ENCODE data around the gene ANKS3. TPM values are rescaled to one million over a fixed set of nuclear protein-coding genes. Genes with fewer than 3 reads are reported as not detected.

The ANKS3 gene
- total RNA-seq, 1 donor from 2014 or later: 9.9 TPM

DNA sequence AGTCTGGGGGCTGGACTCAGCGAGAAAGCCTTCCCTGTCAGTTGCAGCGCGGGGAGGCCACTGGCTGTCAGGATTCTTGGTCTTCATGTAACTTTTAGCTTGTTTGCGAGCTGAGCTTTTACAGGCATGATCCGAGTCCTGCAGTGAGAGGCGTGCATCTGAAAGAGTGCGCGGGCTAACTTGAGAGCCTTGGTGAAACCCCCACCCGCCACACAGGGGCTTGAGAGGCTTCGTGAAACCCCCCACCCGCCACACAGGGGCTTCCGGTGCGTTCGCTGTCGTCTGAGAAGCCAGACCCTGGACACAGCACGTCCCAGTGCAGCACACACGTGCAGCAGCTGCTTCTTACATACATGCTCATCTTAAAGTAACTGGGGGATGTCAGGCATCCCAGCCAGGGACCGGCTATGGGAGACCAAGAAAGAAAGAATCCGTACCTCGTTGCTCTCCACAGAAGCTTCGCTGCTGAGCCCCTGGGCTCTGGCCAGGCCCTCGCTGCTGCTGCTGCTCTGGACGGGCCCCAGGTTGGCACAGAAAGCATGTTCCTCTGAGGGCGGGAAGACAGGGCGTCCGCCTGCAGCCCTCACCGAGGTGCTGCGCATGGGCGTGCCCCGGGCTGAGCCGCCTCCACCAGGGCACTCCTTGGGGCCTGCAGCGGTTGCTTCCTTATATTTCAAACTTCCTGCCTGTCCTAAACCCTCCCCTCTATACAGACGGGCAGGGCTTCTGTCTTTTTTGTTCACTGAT, 32.9 kb downstream of the ANKS3 start:
- intact Hi-C loops (cut with DNase I): no loop called here
- peak; percentile 76 for DNase-seq (ENCODE audit: low spot score)

DNA sequence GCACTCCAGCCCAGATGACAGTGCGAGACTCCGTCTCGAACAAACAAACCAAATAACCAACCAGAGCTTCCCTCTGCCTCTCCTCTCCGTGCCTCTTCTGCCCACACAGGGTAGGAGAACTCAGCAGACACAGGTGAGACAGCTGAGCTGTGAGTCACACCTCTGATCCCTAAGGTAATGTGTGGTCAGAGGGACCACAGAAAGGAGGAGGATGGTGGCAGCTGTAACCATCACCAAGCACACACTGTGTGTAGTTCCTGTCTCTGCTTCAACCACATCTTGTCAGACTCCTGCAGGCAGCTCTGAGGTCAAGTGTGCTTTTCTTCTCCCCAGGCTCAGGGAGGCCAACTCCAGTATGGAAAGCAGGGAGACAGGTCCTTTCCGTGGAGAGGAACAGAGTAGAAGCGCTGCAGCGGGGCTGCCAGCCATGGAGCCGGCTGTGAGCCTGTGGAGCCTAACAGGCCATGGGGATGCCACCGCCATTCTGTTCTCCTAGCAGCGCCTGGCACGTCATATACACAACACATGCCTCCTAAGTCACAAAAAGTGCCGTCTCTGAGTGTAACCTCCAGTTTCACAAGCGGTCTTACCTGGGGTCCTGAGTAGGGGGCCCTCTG, 33.6 kb downstream of the ANKS3 start:
- peak; percentile 17 for DNase-seq (ENCODE audit: low spot score)

DNA sequence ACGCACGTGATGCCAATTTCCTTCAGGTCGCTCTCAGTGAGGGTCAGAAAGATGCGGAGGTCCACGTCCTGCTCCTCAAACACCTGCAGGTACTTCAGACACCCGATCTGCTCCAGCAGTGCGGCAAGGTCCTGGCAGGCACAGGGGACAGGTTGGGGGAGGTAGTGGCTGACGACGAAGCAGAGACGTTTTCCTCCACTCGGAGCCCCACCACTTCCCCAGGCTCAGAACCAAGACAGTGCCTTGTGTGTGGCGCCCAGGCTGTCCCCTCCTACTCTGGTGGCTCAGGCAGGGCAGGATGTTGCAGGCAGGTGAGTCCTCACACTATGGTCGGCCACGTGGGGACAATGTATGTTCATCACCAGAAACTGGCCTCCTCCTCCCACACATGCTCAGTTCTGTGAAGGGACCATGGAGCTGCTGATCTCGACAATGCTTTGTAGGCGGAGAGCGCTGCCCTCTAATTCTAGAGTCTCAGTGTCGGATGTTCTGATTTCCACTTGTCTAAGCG, 35.0 kb downstream of the ANKS3 start:
- DNase-seq (ENCODE audit: low spot score): peak; percentile 41

More for the DNA sequence above, 33.6 kb downstream of the ANKS3 start:
- intact Hi-C loops (cut with DNase I): no loop called here

DNA sequence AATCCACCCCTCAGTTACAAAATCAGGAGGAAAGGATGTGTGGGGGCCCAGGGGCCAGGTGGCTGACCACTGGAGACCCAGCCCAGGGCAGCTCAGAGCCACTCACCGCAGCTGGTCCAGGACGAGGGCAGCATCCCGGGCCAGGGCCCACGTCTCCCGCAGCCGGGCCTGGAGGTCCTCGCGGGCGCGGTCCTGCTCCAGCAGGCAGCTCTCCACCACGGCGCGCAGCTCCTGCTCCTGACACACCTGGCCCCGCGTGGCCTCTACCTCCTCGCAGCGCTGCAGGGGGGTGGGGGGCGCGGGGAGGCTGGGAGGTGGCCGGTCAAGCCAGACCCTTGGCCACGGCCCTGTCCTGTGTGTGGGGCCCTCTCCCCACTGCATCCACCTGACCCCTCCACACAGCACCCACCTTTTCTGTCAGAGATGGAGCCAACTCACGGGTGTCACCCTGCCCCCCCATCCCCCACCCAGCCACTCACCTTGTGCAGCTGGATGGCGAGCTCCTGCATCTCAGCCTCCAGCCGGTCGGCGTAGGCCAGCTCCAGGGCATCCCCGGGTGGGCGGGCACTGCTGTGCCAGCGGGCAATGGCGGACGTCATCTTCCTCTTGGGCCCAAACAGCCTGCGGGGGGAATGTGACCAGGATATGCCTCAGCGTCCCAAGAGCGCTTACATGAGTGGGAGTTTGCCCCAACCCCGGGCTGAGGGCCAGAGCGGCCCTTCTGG, 35.6 kb downstream of the ANKS3 start:
- DNase-seq (ENCODE audit: low spot score): peak; percentile 71
- intact Hi-C loops (cut with DNase I): loop anchor here (10.0 kb wide), 1 partner anchor 106 kb away; the partner anchor contains the start of gene ROGDI

More for the DNA sequence above, 35.0 kb downstream of the ANKS3 start:
- intact Hi-C loops (cut with DNase I): loop anchor here (10.0 kb wide), 1 partner anchor 106 kb away; the partner anchor contains the start of gene ROGDI

DNA sequence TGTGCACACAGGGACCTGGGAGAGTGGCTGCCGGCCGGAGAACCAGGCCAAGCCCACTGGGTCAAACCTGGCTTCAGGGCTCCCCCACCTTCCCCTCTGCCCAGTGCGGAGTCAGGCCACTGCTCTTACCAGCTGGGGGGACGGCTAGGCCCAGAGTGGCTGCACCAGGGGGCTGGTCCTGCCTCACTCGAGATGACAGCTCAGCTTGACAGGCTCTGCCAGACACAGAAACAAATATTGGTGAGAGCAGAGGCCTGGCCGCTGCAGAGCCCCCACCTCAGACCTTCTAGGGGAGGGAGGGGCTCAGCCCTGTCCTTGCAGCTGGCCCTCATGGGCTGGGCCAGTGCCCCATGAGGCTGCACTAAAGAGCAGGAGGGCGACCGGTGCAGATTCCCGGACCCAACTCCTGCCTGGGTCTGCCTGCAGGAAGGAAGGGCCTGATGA, 36.2 kb downstream of the ANKS3 start:
- intact Hi-C loops (cut with DNase I): loop anchor here (10.0 kb wide), 1 partner anchor 107 kb away; the partner anchor contains the start of gene ROGDI

DNA sequence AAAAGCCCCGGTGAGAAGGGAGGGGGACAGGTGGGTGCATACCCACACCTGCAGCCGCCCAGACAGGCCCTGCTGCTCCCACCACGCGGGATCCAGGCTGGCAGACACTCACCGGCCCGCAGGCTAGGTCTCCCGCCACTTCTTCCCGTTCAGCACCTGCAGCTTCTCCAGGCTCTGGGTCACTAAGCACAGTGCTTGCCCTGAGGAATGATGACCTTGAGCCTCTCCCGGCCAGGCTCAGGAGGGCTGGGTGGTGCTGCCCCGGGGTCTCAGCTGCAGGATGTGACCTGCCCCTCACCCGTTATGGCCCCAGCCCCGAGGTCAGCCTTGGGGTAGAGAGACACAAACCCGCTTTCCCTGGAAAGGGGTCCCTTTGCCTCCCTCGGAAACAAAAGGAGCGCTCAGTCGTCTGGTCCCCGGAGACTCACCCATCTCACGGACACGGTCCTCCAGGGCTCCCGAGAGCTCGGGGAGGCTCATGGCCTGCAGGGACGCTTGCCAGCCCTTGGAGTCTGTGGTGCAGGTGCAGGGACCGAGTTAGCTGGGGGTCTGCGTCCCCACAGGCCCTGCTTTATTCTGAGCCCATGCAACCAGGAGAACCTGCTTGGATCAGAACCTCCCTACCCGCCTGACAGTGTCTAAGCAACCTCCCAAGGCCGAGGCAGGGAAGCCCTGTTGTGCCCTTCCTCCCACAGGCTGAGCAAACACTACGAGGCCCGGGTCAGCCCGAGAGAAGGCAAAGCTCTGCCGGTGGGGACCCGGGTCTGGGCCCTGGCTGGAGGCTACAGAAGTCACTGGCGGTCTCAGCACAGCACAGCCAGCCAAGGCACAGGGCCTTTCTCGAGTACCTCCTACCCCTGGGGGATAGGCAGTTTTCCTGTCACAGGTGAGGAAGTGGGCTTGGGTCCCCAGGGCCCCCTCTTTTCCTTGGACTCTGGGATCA, 36.9 kb downstream of the ANKS3 start:
- peak; percentile 69 for DNase-seq (ENCODE audit: low spot score)
- intact Hi-C loops (cut with DNase I): loop anchor here (10.0 kb wide), 1 partner anchor 108 kb away; the partner anchor contains the start of gene ROGDI

More for the DNA sequence above, 36.2 kb downstream of the ANKS3 start:
- DNase-seq (ENCODE audit: low spot score): peak; percentile 67

DNA sequence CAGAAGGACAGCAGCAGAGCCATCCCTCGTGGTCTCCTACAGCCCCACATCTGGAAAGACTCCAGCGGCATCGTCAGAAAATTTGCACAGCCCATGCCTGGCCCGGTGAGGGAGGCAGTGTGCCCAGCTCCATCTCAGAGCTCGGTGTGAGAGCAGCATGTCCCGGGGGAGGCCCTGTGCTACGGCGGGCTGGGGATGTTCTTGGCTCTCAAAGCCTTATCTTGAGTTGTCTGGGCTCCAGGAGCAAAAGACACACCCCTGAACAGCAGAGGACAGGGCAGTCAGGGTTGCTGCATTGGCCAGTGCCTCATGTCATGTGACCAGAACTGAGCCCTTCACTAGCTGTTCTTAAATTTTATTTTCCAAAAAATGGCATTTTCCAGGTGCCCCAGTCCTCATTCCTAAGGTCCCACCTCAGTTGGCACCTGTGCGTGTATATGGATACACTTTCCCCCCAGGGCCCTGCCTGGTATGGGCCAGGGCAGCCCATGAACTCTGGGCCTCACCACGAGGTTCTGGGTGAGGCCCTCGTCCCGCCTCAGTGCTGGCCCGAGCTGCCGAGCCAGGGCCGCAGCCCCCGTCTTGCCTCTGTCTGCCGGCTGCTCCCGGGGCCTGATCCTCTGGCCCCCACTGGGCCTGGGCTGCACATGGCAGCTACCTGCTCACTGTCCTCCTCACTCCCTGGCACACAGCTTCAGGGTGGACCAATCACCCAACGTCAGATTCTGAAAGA, 37.7 kb downstream of the ANKS3 start:
- intact Hi-C loops (cut with DNase I): loop anchor here (10.0 kb wide), 1 partner anchor 108 kb away; the partner anchor contains the start of gene ROGDI
- DNase-seq (ENCODE audit: low spot score): peak; percentile 54

DNA sequence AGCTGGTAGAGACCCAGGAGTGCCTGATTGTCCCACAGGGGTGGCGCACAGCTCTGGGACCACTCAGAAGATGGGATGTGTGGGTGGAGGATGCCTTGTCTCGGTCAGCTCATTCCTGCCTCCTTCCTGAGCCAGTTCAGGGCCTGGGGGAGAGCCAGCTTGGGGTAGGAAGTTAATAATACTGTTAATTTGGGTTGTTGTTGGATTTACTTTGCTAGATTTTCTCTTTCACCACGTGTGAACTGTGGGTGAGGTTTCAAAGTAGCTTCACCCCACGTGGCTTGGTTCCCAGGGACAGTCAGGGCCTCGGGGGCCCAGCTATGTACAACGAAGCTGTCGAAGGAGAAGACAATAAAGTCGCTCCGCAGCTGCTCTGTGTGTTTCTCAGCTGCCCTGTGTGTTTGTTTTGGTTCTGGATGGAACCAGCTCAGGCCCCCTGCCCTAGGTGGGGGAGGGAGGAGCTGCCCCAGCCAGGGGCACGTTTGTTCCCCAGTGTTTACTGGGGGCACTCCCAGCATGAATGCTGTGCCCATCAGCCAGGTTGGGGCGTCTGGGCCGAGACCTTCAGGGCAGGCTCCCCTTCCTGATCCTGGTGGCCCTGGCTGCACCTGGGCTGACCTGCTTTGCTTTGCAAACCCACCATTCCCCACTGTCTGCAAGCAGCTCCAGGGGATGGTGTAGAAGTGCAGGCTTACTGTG, 38.4 kb downstream of the ANKS3 start:
- intact Hi-C loops (cut with DNase I): loop anchor here (10.0 kb wide), 1 partner anchor 109 kb away; the partner anchor contains the start of gene ROGDI
- peak; percentile 50 for DNase-seq (ENCODE audit: low spot score)

DNA sequence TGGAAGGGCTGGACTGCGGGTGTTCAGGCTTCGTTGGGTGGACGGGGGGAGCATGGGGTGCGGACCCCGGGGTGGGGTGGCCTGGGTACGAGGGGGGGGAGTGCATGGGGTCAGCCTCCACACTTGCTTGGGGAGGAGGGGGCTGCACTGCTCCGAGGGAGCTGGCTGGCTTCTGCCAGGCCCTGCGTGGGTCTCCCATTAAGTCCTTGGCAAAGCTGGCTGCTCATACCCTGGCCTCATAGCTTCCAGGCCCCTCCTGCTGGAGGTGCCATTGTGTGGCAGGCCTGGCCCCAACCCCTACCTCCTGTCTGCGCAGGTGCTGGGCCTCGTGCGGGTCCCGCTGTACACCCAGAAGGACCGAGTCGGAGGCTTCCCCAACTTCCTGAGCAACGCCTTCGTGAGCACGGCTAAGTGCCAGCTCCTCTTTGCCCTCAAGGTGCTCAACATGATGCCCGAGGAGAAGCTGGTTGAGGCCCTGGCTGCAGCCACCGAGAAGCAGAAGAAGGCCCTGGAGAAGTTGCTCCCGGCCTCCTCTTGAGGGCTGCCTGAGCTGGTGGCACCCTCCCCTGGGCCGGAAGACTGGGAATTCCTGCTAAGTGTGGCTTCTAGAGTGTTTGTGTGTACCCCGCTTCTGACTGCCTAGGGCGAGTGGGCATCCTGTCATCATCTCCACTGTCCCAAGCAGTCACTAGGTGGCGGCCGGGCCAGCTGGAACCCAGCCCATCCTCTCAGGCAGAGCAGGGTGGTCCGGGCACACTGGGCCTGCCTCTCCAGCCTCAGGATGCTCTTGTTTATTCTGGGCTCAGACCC, 39.2 kb downstream of the ANKS3 start:
- intact Hi-C loops (cut with DNase I): loop anchor here (5.0 to 10.0 kb wide), 2 partner anchors 110 to 262 kb away; partner anchors contain the start of genes ROGDI and SEC14L5
- peak; percentile 72 for DNase-seq (ENCODE audit: low spot score)

DNA sequence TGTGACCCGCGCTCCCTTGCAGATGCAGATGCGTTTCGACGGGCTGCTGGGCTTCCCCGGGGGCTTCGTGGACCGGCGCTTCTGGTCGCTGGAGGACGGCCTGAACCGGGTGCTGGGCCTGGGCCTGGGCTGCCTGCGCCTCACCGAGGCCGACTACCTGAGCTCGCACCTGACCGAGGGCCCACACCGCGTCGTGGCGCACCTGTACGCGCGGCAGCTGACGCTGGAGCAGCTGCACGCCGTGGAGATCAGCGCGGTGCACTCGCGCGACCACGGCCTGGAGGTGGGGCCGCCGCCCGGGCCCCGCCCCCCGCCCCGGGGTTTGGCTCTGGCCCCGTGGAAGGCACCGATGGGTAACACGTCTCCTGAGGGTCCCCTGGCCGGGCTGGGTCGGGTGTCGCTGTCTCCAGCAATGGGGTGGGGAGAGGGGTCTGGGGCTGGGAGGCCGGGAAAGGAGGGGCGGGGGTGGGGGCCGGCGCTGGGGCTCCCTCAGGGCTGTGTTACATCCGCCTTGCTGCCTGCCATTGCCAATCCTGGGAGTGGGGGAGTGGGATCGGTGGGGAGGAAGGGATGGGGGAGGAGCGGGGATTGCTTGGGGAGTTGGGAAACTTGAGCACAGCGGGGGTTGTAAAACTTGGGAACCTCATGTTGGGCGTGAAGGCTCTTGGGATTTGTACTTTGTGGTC, 40.0 kb downstream of the ANKS3 start:
- intact Hi-C loops (cut with DNase I): loop anchor here (5.0 to 10.0 kb wide), 2 partner anchors 111 to 263 kb away; partner anchors contain the start of genes ROGDI and SEC14L5
- peak; percentile 75 for DNase-seq (ENCODE audit: low spot score)

DNA sequence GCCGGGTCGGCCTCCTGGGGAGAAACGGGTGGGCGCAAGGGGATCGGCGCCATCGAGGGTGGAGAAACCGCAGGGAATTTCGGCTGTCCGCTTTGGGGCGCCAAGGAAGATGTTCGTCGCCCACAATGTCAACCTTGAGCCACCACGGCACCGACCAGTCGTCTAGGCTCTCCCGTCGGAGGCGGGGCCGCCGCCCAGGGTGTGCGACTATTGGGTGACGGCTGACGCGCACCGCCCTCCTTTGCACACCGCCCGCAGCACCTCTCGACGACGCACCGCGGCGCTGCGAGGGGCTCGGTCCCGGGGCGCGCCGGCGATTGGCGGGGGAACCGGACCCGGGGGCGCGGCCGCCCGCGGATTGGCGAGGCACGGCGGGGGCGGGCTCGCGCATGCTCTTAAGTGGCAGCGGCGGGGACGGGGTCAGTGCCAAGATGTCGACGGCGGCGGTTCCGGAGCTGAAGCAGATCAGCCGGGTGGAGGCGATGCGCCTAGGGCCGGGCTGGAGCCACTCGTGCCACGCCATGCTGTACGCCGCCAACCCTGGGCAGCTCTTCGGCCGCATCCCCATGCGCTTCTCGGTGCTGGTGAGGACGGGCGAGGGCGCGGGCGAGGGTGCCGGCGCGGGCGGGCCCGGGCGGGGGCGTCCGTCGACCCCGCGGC, 40.6 kb downstream of the ANKS3 start, which contains the start of gene NUDT16L1:
NUDT16L1 (plus strand) TSS at position 267 of the 660 bp plus-strand sequence; CDS start at position 432, 165 bp downstream.
- DNase-seq (ENCODE audit: low spot score): peak; percentile 98
- intact Hi-C loops (cut with DNase I): loop anchor here (5.0 to 10.0 kb wide), 2 partner anchors 111 to 264 kb away; partner anchors contain the start of genes ROGDI and SEC14L5

DNA sequence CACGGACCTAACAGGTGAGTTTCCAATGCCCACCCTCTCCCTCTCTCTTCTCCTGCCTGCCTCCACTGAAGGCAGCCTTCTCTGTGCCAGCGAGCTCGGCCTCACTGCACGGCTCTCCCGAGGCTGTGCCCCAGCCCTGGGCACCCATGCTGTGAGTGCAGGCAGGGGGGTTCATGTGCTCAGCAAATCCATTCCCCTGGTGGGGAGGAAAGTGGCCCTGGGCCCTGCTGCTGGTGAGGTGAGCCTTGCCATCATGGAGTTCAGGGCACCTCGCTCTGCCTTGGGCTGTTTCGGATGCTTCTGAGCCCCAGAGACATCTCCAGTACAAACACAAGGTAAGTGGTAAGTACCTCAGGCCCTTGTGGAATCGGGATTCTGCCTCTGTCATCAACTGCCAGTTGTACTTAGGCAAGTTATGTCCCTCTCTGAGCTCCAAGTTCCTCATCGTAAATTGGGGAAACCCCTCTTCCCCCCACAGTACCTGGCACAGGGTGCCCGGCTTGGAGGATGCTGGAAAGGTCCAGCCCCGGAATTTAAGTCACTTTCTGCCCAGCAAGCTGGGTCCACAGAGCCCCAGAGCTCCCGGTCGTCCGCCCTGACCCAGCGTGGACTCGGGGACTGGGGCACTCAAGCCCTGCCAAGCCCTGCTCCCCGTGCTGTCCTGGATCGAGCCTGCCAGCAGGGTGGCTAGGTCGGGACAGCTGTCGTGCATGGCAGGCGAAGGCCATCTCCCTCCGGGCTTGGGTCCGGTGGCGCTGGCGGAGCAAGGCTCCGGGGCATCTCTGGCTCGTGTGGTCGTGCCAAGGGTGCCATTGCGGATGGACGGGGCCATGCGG, 41.4 kb downstream of the ANKS3 start:
- intact Hi-C loops (cut with DNase I): loop anchor here (5.0 to 10.0 kb wide), 2 partner anchors 112 to 265 kb away; partner anchors contain the start of genes ROGDI and SEC14L5
- DNase-seq (ENCODE audit: low spot score): peak; percentile 75

DNA sequence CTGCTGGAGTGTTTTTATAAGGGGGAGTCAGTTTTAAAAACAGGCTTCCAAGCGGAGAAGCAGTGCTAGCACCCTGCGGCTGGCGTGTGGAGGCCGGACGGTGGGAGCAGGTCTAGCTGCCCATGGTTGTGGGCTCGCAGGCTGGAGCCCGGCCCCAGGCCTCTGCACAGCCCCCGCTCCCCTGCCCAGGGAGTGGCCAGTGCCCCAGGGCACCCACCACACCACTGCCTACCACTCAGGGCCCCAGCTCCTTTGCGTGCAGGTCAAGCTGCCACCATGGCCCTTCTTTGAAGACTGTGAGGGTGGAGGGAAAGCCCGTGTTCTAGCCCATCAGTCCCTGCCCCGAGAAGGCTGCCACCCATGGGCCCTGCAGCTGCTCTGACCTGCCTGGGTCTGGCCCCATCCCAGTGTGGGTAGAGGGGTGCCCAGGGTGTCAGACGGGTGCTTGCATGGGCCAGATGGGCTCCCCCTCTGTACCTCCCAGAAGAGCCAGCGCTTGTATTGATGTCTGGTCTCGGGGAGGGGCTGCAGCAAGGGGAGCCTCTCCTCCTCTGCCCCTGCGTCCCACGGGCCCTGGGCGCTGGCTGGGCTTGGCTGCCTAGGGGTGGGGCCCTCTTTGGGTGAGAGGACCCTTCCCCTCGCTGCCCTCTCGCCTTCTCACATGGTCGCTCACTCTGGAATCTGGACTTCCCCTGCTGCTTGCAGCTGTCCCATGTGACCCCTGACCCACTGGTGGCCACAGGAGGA, 42.2 kb downstream of the ANKS3 start:
- intact Hi-C loops (cut with DNase I): loop anchor here (5.0 to 10.0 kb wide), 2 partner anchors 113 to 265 kb away; partner anchors contain the start of genes ROGDI and SEC14L5
- peak; percentile 60 for DNase-seq (ENCODE audit: low spot score)

All from cardiac septum (tissue), 1 donor.